HepG2 (cell line): Measurements from ENCODE around the gene FBLIM1. TPM values are rescaled to one million over a fixed set of nuclear protein-coding genes. Genes with fewer than 3 reads are reported as not detected.

Source experiments
- ATAC-seq: fragments of 200-7000 bp; cut with Tn5 transposase; 3 replicates; pipeline ENCODE4 v1.9.1; 2020; ENCODE audit warnings: mild to moderate bottlenecking, moderate library complexity
- BruUV-seq: library from RNA; stranded (reverse); fragments of 400-500 nt; replicated peaks from 2 replicates; lab custom pipeline; 2021; lab: Mats Ljungman, UMichigan
- CTCF ChIA-PET: fragments of 300-600 bp; formaldehyde crosslinking; extraction: SDS; loops from one replicate; lab custom pipeline; 2021; ENCODE audit warnings: low total read pairs, inconsistent platforms, low intra/inter-chr PET ratio; lab: Yijun Ruan, JAX
- POLR2A ChIA-PET: fragments of 350-600 bp; sonication (Branson Sonifier 250); formaldehyde crosslinking; loops from one replicate; lab custom pipeline; 2020; ENCODE audit warnings: antibody characterized with exemption, inconsistent platforms; lab: Yijun Ruan, JAX
- DNase-seq: peaks from one replicate; pipeline ENCODE4 v3.0.0-alpha.2; 2015; ENCODE audit warnings: low spot score
- FAIRE-seq: peaks from 3 replicates; lab custom pipeline; 2011; peaks lifted over from hg19 to GRCh38; lab: Jason Lieb, UNC
- H2AFZ ChIP-seq: one replicate; pipeline ENCODE4 v1.6.1; 2011; ENCODE audit warnings: low read length, inconsistent platforms
- H3K27ac ChIP-seq: fragments of 300-600 bp; 3 replicates; pipeline ENCODE4 v1.8.0; 2011; ENCODE audit warnings: mixed run types, mild to moderate bottlenecking, mixed read lengths, low read length, inconsistent platforms; ENCODE audit not compliant: insufficient read depth; ENCODE audit errors: extremely low read length
- H3K27me3 ChIP-seq, 2 experiments: fragments of 200-600 bp in 1 of 2; 2 replicates in 1 of 2; 3 replicates in 1 of 2; pipeline versions ENCODE4 v1.6.0 to v1.8.0; 2011; ENCODE audit warnings: low read length in 2 of 2, mild to moderate bottlenecking in 2 of 2, moderate library complexity in 2 of 2, inconsistent platforms in 1 of 2; ENCODE audit not compliant: insufficient read depth in 2 of 2, control insufficient read depth in 1 of 2
- H3K36me3 ChIP-seq, 2 experiments: fragments of 200-600 bp in 1 of 2; replicated peaks in 1 of 2; 2 replicates in 1 of 2; 3 replicates in 1 of 2; pipeline versions ENCODE4 v1.5.1 to v1.8.0; 2011; ENCODE audit warnings: low read length in 2 of 2, inconsistent platforms in 1 of 2; ENCODE audit not compliant: insufficient read depth in 2 of 2, control insufficient read depth in 1 of 2
- H3K4me1 ChIP-seq: 2 replicates; pipeline ENCODE4 v1.5.1; 2012; ENCODE audit warnings: low read length, inconsistent platforms; ENCODE audit not compliant: insufficient read depth
- H3K4me2 ChIP-seq: 2 replicates; pipeline ENCODE4 v1.6.0; 2011; ENCODE audit warnings: low read depth, low read length, inconsistent platforms
- H3K4me3 ChIP-seq, 3 experiments: fragments of 200-600 bp in 1 of 3; sonication (generic), shearing (Covaris generic) in 1 of 3; replicated peaks in 1 of 3; 2 replicates each; pipeline ENCODE4 v1.5.1; 2011 to 2016; ENCODE audit warnings: low read length in 3 of 3, inconsistent platforms in 2 of 3, low read depth in 2 of 3, mild to moderate bottlenecking in 2 of 3, control low read depth in 1 of 3, mixed read lengths in 1 of 3; ENCODE audit not compliant: insufficient read depth in 1 of 3
- H3K79me2 ChIP-seq: one replicate; pipeline ENCODE4 v1.6.1; 2011; ENCODE audit warnings: low read length, inconsistent platforms; ENCODE audit not compliant: insufficient read depth
- H3K9ac ChIP-seq: 2 replicates; pipeline ENCODE4 v1.6.0; 2011; ENCODE audit warnings: mild to moderate bottlenecking, low read depth, low read length, inconsistent platforms; ENCODE audit not compliant: insufficient read depth
- H3K9me3 ChIP-seq: 2 replicates; pipeline ENCODE4 v1.5.1; 2012; ENCODE audit warnings: mild to moderate bottlenecking, low read length
- H4K20me1 ChIP-seq: 2 replicates; pipeline ENCODE4 v1.6.0; 2011; ENCODE audit warnings: inconsistent platforms, mild to moderate bottlenecking, low read length, moderate library complexity; ENCODE audit not compliant: insufficient read depth
- ARID2 ChIP-seq: sonication (generic); formaldehyde crosslinking; IDR thresholded peaks from 2 replicates; pipeline ENCODE4 v1.8.1; 2022; ENCODE audit warnings: mild to moderate bottlenecking, missing genetic modification reagents, borderline replicate concordance
- CBFB ChIP-seq: sonication (generic); formaldehyde crosslinking; IDR thresholded peaks from 2 replicates; pipeline ENCODE4 v1.4.0; 2020; ENCODE audit warnings: missing genetic modification reagents
- CREM ChIP-seq, 2 experiments: sonication (generic) in 1 of 2; formaldehyde crosslinking in 1 of 2; IDR thresholded peaks; 2 replicates each; pipeline versions ENCODE4 v1.4.0 to v1.6.1; 2016 to 2020; ENCODE audit warnings: antibody characterized with exemption in 1 of 2, mild to moderate bottlenecking in 1 of 2, missing genetic modification reagents in 1 of 2
- ESRRA ChIP-seq: sonication (generic); formaldehyde crosslinking; IDR thresholded peaks from 2 replicates; pipeline ENCODE4 v1.5.1; 2020; ENCODE audit warnings: mild to moderate bottlenecking, low read depth, missing genetic modification reagents
- EZH2 ChIP-seq: conservative IDR thresholded peaks from 2 replicates; pipeline ENCODE4 v1.6.1; 2012; ENCODE audit warnings: mild to moderate bottlenecking, low read depth, low read length, moderate library complexity
- HNRNPK ChIP-seq: fragments of 200-400 bp; formaldehyde crosslinking; IDR thresholded peaks from 2 replicates; pipeline ENCODE4 v1.6.1; 2018; ENCODE audit warnings: low read length, low read depth, moderate library complexity, mild to moderate bottlenecking; ENCODE audit not compliant: poor library complexity, severe bottlenecking
- JUND ChIP-seq: sonication (generic); formaldehyde crosslinking; IDR thresholded peaks from 2 replicates; pipeline ENCODE4 v1.8.0; 2022; ENCODE audit warnings: mild to moderate bottlenecking, missing genetic modification reagents
- PAWR ChIP-seq: sonication (generic); formaldehyde crosslinking; IDR thresholded peaks from 2 replicates; pipeline ENCODE4 v1.4.0; 2020; ENCODE audit warnings: missing genetic modification reagents, mild to moderate bottlenecking, borderline replicate concordance
- SPEN ChIP-seq: sonication (generic); formaldehyde crosslinking; IDR thresholded peaks from 2 replicates; pipeline ENCODE4 v1.5.1; 2020; ENCODE audit warnings: low read depth, mild to moderate bottlenecking, missing genetic modification reagents
- U2AF1 ChIP-seq: fragments of 200-400 bp; formaldehyde crosslinking; optimal IDR thresholded peaks from 2 replicates; pipeline ENCODE3; 2017; ENCODE audit warnings: mild to moderate bottlenecking, low read depth, low read length
- ZHX2 ChIP-seq, 2 experiments: sonication (generic) in 1 of 2; formaldehyde crosslinking in 1 of 2; IDR thresholded peaks; 2 replicates each; pipeline versions ENCODE4 v1.6.1 to v1.9.0; 2014 to 2022; ENCODE audit warnings: antibody characterized with exemption in 1 of 2, borderline replicate concordance in 1 of 2, inconsistent platforms in 1 of 2, low read depth in 1 of 2, missing genetic modification reagents in 1 of 2
- ZMAT3 ChIP-seq: sonication (generic); formaldehyde crosslinking; conservative IDR thresholded peaks from 2 replicates; pipeline ENCODE4 v1.7.0; 2021; ENCODE audit warnings: missing genetic modification reagents
- ZMYM2 ChIP-seq: sonication (generic); formaldehyde crosslinking; IDR thresholded peaks from 2 replicates; pipeline ENCODE4 v1.8.0; 2022; ENCODE audit warnings: mild to moderate bottlenecking, missing genetic modification reagents
- ZNF10 ChIP-seq: sonication (generic); formaldehyde crosslinking; IDR thresholded peaks from 2 replicates; pipeline ENCODE4 v1.4.0; 2020; ENCODE audit warnings: mild to moderate bottlenecking, low read depth, missing genetic modification reagents, borderline replicate concordance
- ZNF160 ChIP-seq: sonication (generic); formaldehyde crosslinking; IDR thresholded peaks from 2 replicates; pipeline ENCODE4 v1.8.0; 2022; ENCODE audit warnings: mild to moderate bottlenecking, inconsistent platforms, missing genetic modification reagents
- ZNF24 ChIP-seq: fragments of 450-650 bp; IDR thresholded peaks from 2 replicates; pipeline ENCODE4 v1.6.1; 2017; ENCODE audit warnings: antibody characterized with exemption, mild to moderate bottlenecking
- ZNF562 ChIP-seq: sonication (generic); formaldehyde crosslinking; IDR thresholded peaks from 2 replicates; pipeline ENCODE4 v1.8.0; 2022; ENCODE audit warnings: missing genetic modification reagents, borderline replicate concordance
- ZNF83 ChIP-seq: sonication (generic); formaldehyde crosslinking; IDR thresholded peaks from 2 replicates; pipeline ENCODE4 v1.4.0; 2020; ENCODE audit warnings: missing genetic modification reagents, mild to moderate bottlenecking, borderline replicate concordance
- WGBS: methylation state at CpG from one replicate; pipeline ENCODE4 v1.1.6; 2017; ENCODE audit warnings: low lambda C conversion rate; 5-methylcytosine and 5-hydroxymethylcytosine counted together
- in situ Hi-C: cut with HindIII; loops from 2 replicates; pipeline ENCODE4 v1.10.0; 2017; ENCODE audit warnings: low pct_unique_long_range_greater_than_20kb; ENCODE audit not compliant: extremely low pct_ligation_motif_present
- intact Hi-C: fragments of 100-400 bp; cut with micrococcal nuclease; formaldehyde crosslinking; loops from one replicate; pipeline ENCODE4 v1.10.0; 2022; ENCODE audit not compliant: unreplicated experiment
- polyA plus RNA-seq, 8 experiments: library from polyadenylated mRNA; depleted of rRNA in 3 of 8; stranded (reverse) in 7 of 8; unstranded in 1 of 8; fragments of >200 nt; fragmentation: Illumina TruSeq in 4 of 8; extraction: Trizol in 4 of 8; gene quantifications; 2 replicates each; pipeline versions ENCODE4 v1.2.1 to v1.2.3, GENCODE V29; 2011 to 2016; ENCODE audit warnings: low read depth in 4 of 8, missing spikeins in 1 of 8, mixed read lengths in 1 of 8; ENCODE audit not compliant: insufficient read depth in 1 of 8
- total RNA-seq, 5 experiments: library from RNA; depleted of rRNA; stranded (reverse); fragments of >200 nt; fragmentation: Illumina TruSeq; extraction: Trizol; gene quantifications; 2 replicates each; pipeline ENCODE4 v1.2.3, GENCODE V29; 2016; ENCODE audit warnings: low read depth in 1 of 5

Gene FBLIM1
- total and polyA plus RNA-seq, 2 of the 13 experiments (the other 11 are each of a cell fraction or from before 2014, with no cell fraction given), result 10.6 to 23.0 TPM

GRCh38 chr1:15834406-15835204 lies 76.0 kb downstream of the FBLIM1 start:
- Histone ChIP-seq H3K9me3 (no peaks in the 10 kb centered on the region), H3K27ac (peak overlapping the region; percentile 100), H3K9ac (peak overlapping the region; percentile 98), H3K79me2 (peaks cover 16% of the 10 kb centered on the region), H3K27me3 (no peaks in the 10 kb centered on the region; a peak in 1 of 5 replicates), H3K4me3 (peak overlapping the region; percentile 77 to 83 (median 78)), H3K36me3 (no peaks in the 10 kb centered on the region), H4K20me1 (no peaks in the 10 kb centered on the region), H2AFZ (no peak overlapping the region), H3K4me2 (peak overlapping the region; percentile 93), H3K4me1 (peaks cover 55% of the 10 kb centered on the region)
- FAIRE-seq (no peak), ATAC-seq (peak; percentile 73), DNase-seq (peak; percentile 90)
- intact Hi-C loops, result loop anchor here (1.0 kb wide), 1 partner anchor 13 kb away; the partner anchor contains the start of gene SPEN
- in situ Hi-C loops, result no loop called here
- ChIA-PET POLR2A (interaction anchor here (0.6 to 4.5 kb wide), 12 partner anchors 9 to 516 kb away, joined by 3 to 208 read pairs (median 4); partner anchors contain the start of genes SPEN, UQCRHL and ZBTB17), CTCF (no interaction called here)
- WGBS, result 0% methylated on average over 14 of the region's 77 CpGs
- BruUV-seq, result no TSS peak
- TF ChIP-seq PAWR, result no peak
- peak; percentile 76 for TF ChIP-seq ZNF160
- no peak for TF ChIP-seq U2AF1
- TF ChIP-seq ARID2 (CRISPR knock-in tag), result 0 out of 2 replicates have a peak, but pooled peaks have one; percentile 69
- no peak for TF ChIP-seq ZNF24
- peak; percentile 37 for TF ChIP-seq CREM (IDR thresholded peaks at IDR 0.05)
- TF ChIP-seq CREM (CRISPR knock-in tag; IDR thresholded peaks at IDR 0.05), result no peak
- TF ChIP-seq JUND (CRISPR knock-in tag), result peak; percentile 58; the same call in 1 of the 2 replicates
- TF ChIP-seq ZNF10 (CRISPR knock-in tag), result no peak
- peak; percentile 67 for TF ChIP-seq HNRNPK
- no peak for TF ChIP-seq ZNF562
- no peak; the same call in none of the 2 replicates for TF ChIP-seq ZMYM2 (CRISPR knock-in tag)
- no peak for TF ChIP-seq ZNF83 (CRISPR knock-in tag)
- TF ChIP-seq ESRRA (CRISPR knock-in tag), result peak; percentile 76
- peak; percentile 96 for TF ChIP-seq ZHX2 (IDR thresholded peaks at IDR 0.05; ENCODE audit: low read depth)
- TF ChIP-seq ZHX2 (CRISPR knock-in tag; IDR thresholded peaks at IDR 0.05; ENCODE audit: borderline replicate concordance), result peak; percentile 89
- TF ChIP-seq ZMAT3 (CRISPR knock-in tag), result no peak; the same call in 1 of the 2 replicates
- no peak; the same call in 1 of the 2 replicates for TF ChIP-seq CBFB (CRISPR knock-in tag)
- no peak for TF ChIP-seq SPEN (CRISPR knock-in tag)
- TF ChIP-seq EZH2, result no peak
